ENCODE data around the gene APEH. TPM values are rescaled to one million over a fixed set of nuclear protein-coding genes. Genes with fewer than 3 reads are reported as not detected.
A peak's percentile ranks its signal among the peaks of the same experiment; 100 is the strongest.
"Not testable (repeated sequence)": the region's sequence is repeated elsewhere in the genome, so short reads cannot be mapped to it uniquely, and the experiment has no call there.

APEH gene
- polyA plus RNA-seq, 4 donors: 66.2 to 87.8 (median 81.9) TPM

DNA sequence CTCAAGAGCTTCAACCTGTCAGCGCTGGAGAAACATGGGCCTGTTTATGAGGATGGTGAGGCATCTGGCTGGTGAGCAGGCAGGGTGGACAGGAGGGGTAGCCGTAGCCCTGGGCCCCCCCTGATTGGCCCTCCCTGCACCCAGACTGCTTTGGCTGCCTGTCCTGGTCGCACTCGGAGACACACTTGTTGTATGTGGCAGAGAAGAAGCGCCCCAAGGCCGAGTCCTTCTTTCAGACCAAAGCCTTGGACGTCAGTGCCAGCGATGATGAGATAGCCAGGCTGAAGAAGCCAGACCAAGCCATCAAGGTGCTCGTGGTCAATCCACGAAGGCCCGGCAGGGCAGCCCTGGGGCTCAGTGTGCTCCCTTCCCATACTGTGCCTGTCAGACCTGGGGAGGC lies 1.8 kb downstream of the APEH start:
- Histone ChIP-seq H3K4me1 (ENCODE audit: control insufficient read depth in 3 of 3, insufficient read depth in 2 of 3, low read depth in 1 of 3, low read length in 2 of 3) (peaks cover 3 to 14% (median 9%) of the 10 kb centered on the region in 3 donors), H3K27ac (ENCODE audit: low read depth in 1 of 3, low read length in 2 of 3) (no peak overlapping the region), H3K27me3 (ENCODE audit: control insufficient read depth in 3 of 3, insufficient read depth in 3 of 3, low read length in 3 of 3) (no peaks in the 10 kb centered on the region), H3K9me3 (ENCODE audit: control insufficient read depth in 2 of 2, insufficient read depth in 1 of 2, low read depth in 1 of 2, low read length in 1 of 2) (no peaks in the 10 kb centered on the region), H3K4me3 (ENCODE audit: low read depth in 1 of 3, low read length in 3 of 3) (no peak overlapping the region), H3K36me3 (ENCODE audit: control insufficient read depth in 3 of 3, insufficient read depth in 2 of 3, low read depth in 1 of 3, low read length in 3 of 3) (peaks cover 0 to 59% (median 22%) of the 10 kb centered on the region in 3 donors)
- DNase-seq (no peak), FAIRE-seq (no peak)
- WGBS, 3 donors: 92 to 94% (median 92%) methylated on average over 11 of the region's 11 CpGs

DNA sequence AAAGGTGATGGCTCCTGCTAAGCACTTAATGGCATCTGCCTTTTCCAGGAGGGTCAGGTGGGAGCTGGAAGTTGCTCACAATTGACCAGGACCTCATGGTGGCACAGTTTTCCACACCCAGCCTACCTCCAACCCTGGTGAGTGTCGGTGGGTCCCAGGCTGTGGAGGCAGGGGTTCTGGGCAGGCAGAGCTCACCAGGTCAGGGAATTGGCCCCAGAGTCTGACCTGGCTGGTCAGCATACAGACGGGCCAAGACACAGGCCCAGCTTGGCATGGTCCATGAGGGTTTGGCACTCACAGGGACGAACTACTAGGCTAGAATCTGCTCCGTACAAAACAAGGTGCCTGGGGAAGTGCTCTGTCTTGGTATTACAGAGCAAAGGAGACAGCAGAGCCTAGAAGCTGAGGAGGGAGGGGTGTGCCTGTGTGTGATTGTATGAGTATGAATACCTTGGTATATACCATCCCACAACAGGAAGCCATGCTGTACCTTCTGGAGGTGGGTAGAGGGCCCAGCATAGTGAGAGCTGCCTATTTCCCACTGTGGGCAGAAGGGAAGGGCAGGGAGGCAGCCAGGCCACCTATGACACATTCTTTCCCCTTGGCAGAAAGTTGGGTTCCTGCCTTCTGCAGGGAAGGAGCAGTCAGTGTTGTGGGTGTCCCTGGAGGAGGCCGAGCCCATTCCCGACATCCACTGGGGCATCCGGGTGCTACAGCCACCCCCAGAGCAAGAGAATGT lies 6.5 kb downstream of the APEH start:
- peaks cover 6 to 97% (median 34%) of the 10 kb centered on the region in 3 donors for H3K36me3 ChIP-seq (ENCODE audit: control insufficient read depth in 3 of 3, insufficient read depth in 2 of 3, low read depth in 1 of 3, low read length in 3 of 3)
- no peak overlapping the region for H3K4me3 ChIP-seq (ENCODE audit: low read depth in 1 of 3, low read length in 3 of 3)
- no peak overlapping the region for H3K27ac ChIP-seq (ENCODE audit: low read depth in 1 of 3, low read length in 2 of 3)
- DNase-seq: no peak
- H3K4me1 ChIP-seq (ENCODE audit: control insufficient read depth in 3 of 3, insufficient read depth in 2 of 3, low read depth in 1 of 3, low read length in 2 of 3): no peaks in the 10 kb centered on the region
- H3K9me3 ChIP-seq (ENCODE audit: control insufficient read depth in 2 of 2, insufficient read depth in 1 of 2, low read depth in 1 of 2, low read length in 1 of 2): no peaks in the 10 kb centered on the region
- FAIRE-seq: no peak
- no peaks in the 10 kb centered on the region for H3K27me3 ChIP-seq (ENCODE audit: control insufficient read depth in 3 of 3, insufficient read depth in 3 of 3, low read length in 3 of 3)
- WGBS, 3 donors: 84 to 94% (median 92%) methylated on average over 7 of the region's 7 CpGs

DNA sequence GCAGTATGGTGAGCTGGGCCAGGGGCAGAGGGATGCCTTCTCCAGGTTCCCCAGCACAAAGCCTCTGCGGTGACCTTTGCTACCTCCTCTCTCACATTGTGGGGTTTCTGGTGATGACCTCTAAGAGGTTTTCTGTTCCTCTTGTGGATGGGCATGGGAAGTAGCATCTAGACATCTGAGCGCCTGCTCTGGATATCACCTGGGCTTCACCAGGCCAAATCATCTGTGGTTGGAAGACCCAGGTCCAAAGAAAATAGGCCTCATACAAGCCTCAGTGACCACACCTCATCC lies 7.0 kb downstream of the APEH start:
- 93 to 98% (median 95%) methylated on average over 2 of the region's 2 CpGs for WGBS, 3 donors
- Histone ChIP-seq H3K27ac (ENCODE audit: low read depth in 1 of 3, low read length in 2 of 3) (no peak overlapping the region), H3K4me1 (ENCODE audit: control insufficient read depth in 3 of 3, insufficient read depth in 2 of 3, low read depth in 1 of 3, low read length in 2 of 3) (no peaks in the 10 kb centered on the region), H3K36me3 (ENCODE audit: control insufficient read depth in 3 of 3, insufficient read depth in 2 of 3, low read depth in 1 of 3, low read length in 3 of 3) (peaks cover 6 to 92% (median 34%) of the 10 kb centered on the region in 3 donors), H3K9me3 (ENCODE audit: control insufficient read depth in 2 of 2, insufficient read depth in 1 of 2, low read depth in 1 of 2, low read length in 1 of 2) (no peaks in the 10 kb centered on the region), H3K4me3 (ENCODE audit: low read depth in 1 of 3, low read length in 3 of 3) (no peak overlapping the region), H3K27me3 (ENCODE audit: control insufficient read depth in 3 of 3, insufficient read depth in 3 of 3, low read length in 3 of 3) (no peaks in the 10 kb centered on the region)
- DNase-seq (no peak), FAIRE-seq (no peak)

DNA sequence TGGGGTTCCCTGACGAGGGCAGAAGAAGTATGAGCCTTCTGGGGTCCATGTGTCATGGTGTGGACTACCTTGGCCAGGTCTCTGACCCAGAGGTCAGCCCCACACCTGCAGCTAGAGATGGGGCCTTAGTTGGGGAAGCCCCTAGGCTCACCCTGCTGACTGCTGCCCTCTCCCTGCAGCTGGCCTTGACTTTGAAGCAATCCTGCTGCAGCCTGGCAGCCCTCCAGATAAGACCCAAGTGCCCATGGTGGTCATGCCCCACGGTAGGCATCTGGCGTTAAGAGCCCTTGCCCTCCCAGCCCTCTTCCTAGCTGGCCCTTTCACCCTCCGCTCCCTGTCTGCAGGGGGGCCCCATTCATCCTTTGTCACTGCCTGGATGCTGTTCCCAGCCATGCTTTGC lies 7.4 kb downstream of the APEH start:
- Histone ChIP-seq H3K27me3 (ENCODE audit: control insufficient read depth in 3 of 3, insufficient read depth in 3 of 3, low read length in 3 of 3) (no peaks in the 10 kb centered on the region), H3K36me3 (ENCODE audit: control insufficient read depth in 3 of 3, insufficient read depth in 2 of 3, low read depth in 1 of 3, low read length in 3 of 3) (peaks cover 6 to 88% (median 33%) of the 10 kb centered on the region in 3 donors), H3K27ac (ENCODE audit: low read depth in 1 of 3, low read length in 2 of 3) (no peak overlapping the region), H3K9me3 (ENCODE audit: control insufficient read depth in 2 of 2, insufficient read depth in 1 of 2, low read depth in 1 of 2, low read length in 1 of 2) (no peaks in the 10 kb centered on the region), H3K4me3 (ENCODE audit: low read depth in 1 of 3, low read length in 3 of 3) (no peak overlapping the region), H3K4me1 (ENCODE audit: control insufficient read depth in 3 of 3, insufficient read depth in 2 of 3, low read depth in 1 of 3, low read length in 2 of 3) (no peaks in the 10 kb centered on the region)
- WGBS, 3 donors: 89 to 90% (median 89%) methylated on average over 4 of the region's 4 CpGs
- FAIRE-seq (no peak), DNase-seq (no peak)

DNA sequence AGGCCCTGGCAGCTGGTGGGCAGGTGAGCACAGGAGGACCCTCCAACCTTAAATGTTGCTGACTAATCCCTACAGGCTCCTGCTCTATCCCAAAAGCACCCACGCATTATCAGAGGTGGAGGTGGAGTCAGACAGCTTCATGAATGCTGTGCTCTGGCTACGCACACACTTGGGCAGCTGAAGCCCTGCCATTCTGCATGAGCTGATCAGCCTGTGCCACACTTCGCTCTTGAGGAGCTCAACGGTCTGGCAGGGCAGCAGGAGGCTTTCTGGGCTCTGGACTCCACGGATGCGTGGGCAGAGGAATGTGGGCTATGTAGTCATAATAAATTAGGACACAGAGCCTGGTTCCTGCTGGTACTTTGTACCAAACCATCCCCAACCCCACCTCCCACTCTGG lies 9.0 kb downstream of the APEH start:
- DNase-seq (no peak), FAIRE-seq (no peak)
- no peak overlapping the region for H3K4me3 ChIP-seq (ENCODE audit: low read depth in 1 of 3, low read length in 3 of 3)
- peaks cover 0 to 10% (median 0%) of the 10 kb centered on the region in 3 donors for H3K4me1 ChIP-seq (ENCODE audit: control insufficient read depth in 3 of 3, insufficient read depth in 2 of 3, low read depth in 1 of 3, low read length in 2 of 3)
- H3K36me3 ChIP-seq (ENCODE audit: control insufficient read depth in 3 of 3, insufficient read depth in 2 of 3, low read depth in 1 of 3, low read length in 3 of 3): peaks cover 6 to 73% (median 23%) of the 10 kb centered on the region in 3 donors
- WGBS, 3 donors: 87 to 99% (median 93%) methylated on average over 6 of the region's 6 CpGs
- H3K9me3 ChIP-seq (ENCODE audit: control insufficient read depth in 2 of 2, insufficient read depth in 1 of 2, low read depth in 1 of 2, low read length in 1 of 2): no peaks in the 10 kb centered on the region
- no peak overlapping the region for H3K27ac ChIP-seq (ENCODE audit: low read depth in 1 of 3, low read length in 2 of 3)
- H3K27me3 ChIP-seq (ENCODE audit: control insufficient read depth in 3 of 3, insufficient read depth in 3 of 3, low read length in 3 of 3): no peaks in the 10 kb centered on the region

DNA sequence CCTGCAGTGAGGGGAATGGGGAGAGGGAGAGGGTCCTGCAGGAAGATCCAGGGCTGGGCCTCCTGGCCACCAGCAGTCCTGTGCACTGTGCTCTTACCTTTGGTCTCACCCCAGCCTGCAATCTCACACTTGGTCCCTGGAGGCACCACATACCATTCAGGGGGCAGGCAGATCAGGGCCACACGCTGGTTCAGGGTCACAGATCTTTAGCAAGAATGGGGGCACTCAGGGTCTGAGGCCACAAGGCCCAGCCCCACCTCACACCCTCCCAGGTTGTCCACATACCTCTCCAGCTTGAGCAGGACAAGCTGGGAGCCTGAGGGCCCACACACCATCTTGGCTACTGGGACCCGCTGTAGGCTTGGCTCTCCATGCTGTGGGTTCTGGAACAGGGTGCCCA lies 10.3 kb downstream of the APEH start:
- H3K27ac ChIP-seq (ENCODE audit: low read depth in 1 of 3, low read length in 2 of 3); H3K9me3 ChIP-seq (ENCODE audit: control insufficient read depth in 2 of 2, insufficient read depth in 1 of 2, low read depth in 1 of 2, low read length in 1 of 2); H3K27me3 ChIP-seq (ENCODE audit: control insufficient read depth in 3 of 3, insufficient read depth in 3 of 3, low read length in 3 of 3); H3K4me3 ChIP-seq (ENCODE audit: low read depth in 1 of 3, low read length in 3 of 3); FAIRE-seq; DNase-seq: not testable (repeated sequence)
- Histone ChIP-seq H3K36me3 (ENCODE audit: control insufficient read depth in 3 of 3, insufficient read depth in 2 of 3, low read depth in 1 of 3, low read length in 3 of 3) (peaks cover 6 to 60% (median 19%) of the 10 kb centered on the region in 3 donors), H3K4me1 (ENCODE audit: control insufficient read depth in 3 of 3, insufficient read depth in 2 of 3, low read depth in 1 of 3, low read length in 2 of 3) (peaks cover 0 to 19% (median 0%) of the 10 kb centered on the region in 3 donors)
- 88 to 89% (median 89%) methylated on average over 2 of the region's 2 CpGs for WGBS, 3 donors

DNA sequence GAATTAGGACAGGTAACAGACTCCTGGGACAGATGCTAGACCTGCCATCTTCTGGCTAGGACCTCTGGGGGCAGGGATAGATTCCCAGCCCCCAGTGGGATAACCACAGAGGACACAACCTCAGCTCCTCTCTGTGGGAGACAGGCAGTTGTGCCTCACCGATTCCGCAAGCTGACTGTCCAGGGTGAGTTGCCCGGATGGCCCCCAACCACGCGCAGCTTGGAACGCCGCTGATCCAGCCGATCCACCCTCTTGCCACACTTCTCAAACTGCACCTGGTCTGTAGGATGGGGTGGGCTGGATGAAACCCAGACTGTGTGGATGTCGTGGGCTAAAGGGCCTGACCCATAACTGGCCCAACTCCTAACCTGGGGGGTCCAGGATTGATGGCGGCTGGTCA lies 11.0 kb downstream of the APEH start:
- H3K36me3 ChIP-seq (ENCODE audit: control insufficient read depth in 3 of 3, insufficient read depth in 2 of 3, low read depth in 1 of 3, low read length in 3 of 3): peaks cover 6 to 53% (median 14%) of the 10 kb centered on the region in 3 donors

DNA sequence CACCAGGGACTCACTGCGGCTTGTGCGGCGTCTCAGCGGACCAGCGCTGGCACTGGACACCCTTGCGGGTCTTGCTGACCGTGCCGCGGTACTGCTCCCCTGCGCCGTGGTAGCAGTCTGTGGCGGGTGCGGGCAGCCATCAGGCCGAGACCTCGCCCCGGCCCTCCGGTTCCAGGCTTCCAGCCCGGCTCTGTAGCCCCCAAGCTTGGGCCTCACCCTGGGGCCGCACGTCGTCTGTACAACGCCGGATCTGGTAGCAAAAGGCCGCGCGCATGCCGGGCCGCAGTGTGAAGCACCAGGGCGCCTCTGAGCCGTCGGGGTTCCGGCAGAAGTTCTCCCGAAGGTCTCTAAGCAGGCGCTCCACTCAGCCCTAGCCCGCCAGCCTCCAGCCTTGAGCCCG lies 11.7 kb downstream of the APEH start:
- not testable (repeated sequence) for H3K27me3 ChIP-seq (ENCODE audit: control insufficient read depth in 3 of 3, insufficient read depth in 3 of 3, low read length in 3 of 3); H3K9me3 ChIP-seq (ENCODE audit: control insufficient read depth in 2 of 2, insufficient read depth in 1 of 2, low read depth in 1 of 2, low read length in 1 of 2); DNase-seq; FAIRE-seq
- H3K4me3 ChIP-seq (ENCODE audit: low read depth in 1 of 3, low read length in 3 of 3): peak overlapping the region in 2 of 3 donors; percentile 44 to 66
- 25 to 53% (median 27%) methylated on average over 26 to 36 of the region's 36 CpGs for WGBS, 3 donors
- H3K36me3 ChIP-seq (ENCODE audit: control insufficient read depth in 3 of 3, insufficient read depth in 2 of 3, low read depth in 1 of 3, low read length in 3 of 3): peaks cover 6 to 47% (median 12%) of the 10 kb centered on the region in 3 donors
- H3K4me1 ChIP-seq (ENCODE audit: control insufficient read depth in 3 of 3, insufficient read depth in 2 of 3, low read depth in 1 of 3, low read length in 2 of 3): peaks cover 0 to 27% (median under 1%) of the 10 kb centered on the region in 3 donors
- peak overlapping the region in 1 of 3 donors; percentile 11 for H3K27ac ChIP-seq (ENCODE audit: low read depth in 1 of 3, low read length in 2 of 3)

More for the DNA sequence above, 11.0 kb downstream of the APEH start:
- H3K9me3 ChIP-seq (ENCODE audit: control insufficient read depth in 2 of 2, insufficient read depth in 1 of 2, low read depth in 1 of 2, low read length in 1 of 2); FAIRE-seq; H3K4me3 ChIP-seq (ENCODE audit: low read depth in 1 of 3, low read length in 3 of 3); H3K27me3 ChIP-seq (ENCODE audit: control insufficient read depth in 3 of 3, insufficient read depth in 3 of 3, low read length in 3 of 3); DNase-seq; H3K27ac ChIP-seq (ENCODE audit: low read depth in 1 of 3, low read length in 2 of 3): not testable (repeated sequence)
- WGBS, 3 donors: 92 to 96% (median 95%) methylated on average over 10 of the region's 10 CpGs
- peaks cover 0 to 21% (median 0%) of the 10 kb centered on the region in 3 donors for H3K4me1 ChIP-seq (ENCODE audit: control insufficient read depth in 3 of 3, insufficient read depth in 2 of 3, low read depth in 1 of 3, low read length in 2 of 3)

All from small intestine (tissue), 7 donors.